PC-3 (cell line): ENCODE results near the gene NCF4. TPM values are rescaled to one million over a fixed set of nuclear protein-coding genes. Genes with fewer than 3 reads are reported as not detected.

Experiments
- ATAC-seq: fragments of 200-7000 bp; cut with Tn5 transposase; 2 replicates; pipeline ENCODE4 v1.9.1; 2020; ENCODE audit warnings: mild to moderate bottlenecking, moderate library complexity
- BruUV-seq: library from RNA; stranded (reverse); fragments of 400-500 nt; replicated peaks from 2 replicates; lab custom pipeline; 2021; lab: Mats Ljungman, UMichigan
- CTCF ChIA-PET: fragments of 300-600 bp; sonication (Branson Sonifier 250); formaldehyde crosslinking; loops from one replicate; lab custom pipeline; 2022; ENCODE audit warnings: antibody characterized with exemption; lab: Charles Lee
- POLR2A ChIA-PET: fragments of 300-600 bp; sonication (Branson Sonifier 250); formaldehyde crosslinking; loops from one replicate; lab custom pipeline; 2022; ENCODE audit warnings: antibody characterized with exemption; ENCODE audit not compliant: unreplicated experiment; lab: Charles Lee
- DNase-seq: peaks from one replicate; pipeline ENCODE4 v3.0.0-alpha.2; 2015
- H2AFZ ChIP-seq: fragments of 300-600 bp; sonication (generic); 2 replicates; pipeline ENCODE4 v1.6.0; 2016; ENCODE audit warnings: antibody characterized with exemption, low read length
- H3F3A ChIP-seq: fragments of 300-600 bp; sonication (generic); one replicate; pipeline ENCODE4 v1.6.0; 2017; ENCODE audit warnings: antibody characterized with exemption, low read length, control low read depth, mild to moderate bottlenecking; ENCODE audit not compliant: unreplicated experiment
- H3K27ac ChIP-seq: fragments of 300-600 bp; sonication (generic); 2 replicates; pipeline ENCODE4 v1.5.1; 2016; ENCODE audit warnings: mild to moderate bottlenecking, low read length
- H3K27me3 ChIP-seq: fragments of 300-600 bp; sonication (generic); 2 replicates; pipeline ENCODE4 v1.6.1; 2016; ENCODE audit warnings: low read length, mixed read lengths
- H3K36me3 ChIP-seq: fragments of 300-600 bp; sonication (generic); 2 replicates; pipeline ENCODE4 v1.6.1; 2016; ENCODE audit warnings: low read depth, mixed run types, low read length, mixed read lengths
- H3K4me1 ChIP-seq: fragments of 300-600 bp; sonication (generic); 2 replicates; pipeline ENCODE4 v1.5.1; 2016; ENCODE audit warnings: low read length; ENCODE audit not compliant: insufficient read depth
- H3K4me2 ChIP-seq: fragments of 300-600 bp; sonication (generic); 2 replicates; pipeline ENCODE4 v1.6.0; 2016; ENCODE audit warnings: low read length
- H3K4me3 ChIP-seq: fragments of 300-600 bp; sonication (generic); 2 replicates; pipeline ENCODE4 v1.5.1; 2016; ENCODE audit warnings: mild to moderate bottlenecking, low read length, mixed read lengths
- H3K79me2 ChIP-seq: fragments of 300-600 bp; sonication (generic); 2 replicates; pipeline ENCODE4 v1.6.1; 2017; ENCODE audit warnings: low read length, mixed read lengths
- H3K9ac ChIP-seq: fragments of 300-600 bp; sonication (generic); 2 replicates; pipeline ENCODE4 v1.6.0; 2016; ENCODE audit warnings: mild to moderate bottlenecking, low read length
- H3K9me2 ChIP-seq: fragments of 300-600 bp; sonication (generic); replicated peaks from 2 replicates; pipeline ENCODE4 v1.6.1; 2016; ENCODE audit warnings: mixed run types, low read length, mixed read lengths
- H3K9me3 ChIP-seq: fragments of 300-600 bp; sonication (generic); 2 replicates; pipeline ENCODE4 v1.6.1; 2016; ENCODE audit warnings: low read length, mixed read lengths
- H4K20me1 ChIP-seq: fragments of 300-600 bp; sonication (generic); 2 replicates; pipeline ENCODE4 v1.6.1; 2016; ENCODE audit warnings: low read length, mixed read lengths
- CTCF ChIP-seq: fragments of 300-600 bp; sonication (generic); conservative IDR thresholded peaks from 2 replicates; pipeline ENCODE4 v1.5.1; 2017; ENCODE audit warnings: antibody characterized with exemption, low read depth, mild to moderate bottlenecking, low read length
- EZH2 ChIP-seq: fragments of 300-600 bp; sonication (generic); IDR thresholded peaks from one replicate; pipeline ENCODE4 v1.6.1; 2017; ENCODE audit warnings: antibody characterized with exemption, mild to moderate bottlenecking, low read length; ENCODE audit not compliant: unreplicated experiment
- EZH2phosphoT487 ChIP-seq: fragments of 300-600 bp; sonication (generic); IDR thresholded peaks from 2 replicates; pipeline ENCODE4 v1.6.1; 2018; ENCODE audit warnings: mild to moderate bottlenecking, antibody characterized with exemption, low read length, borderline replicate concordance
- intact Hi-C: fragments of 100-400 bp; cut with micrococcal nuclease; formaldehyde crosslinking; loops from 2 replicates; pipeline ENCODE4 v1.9.0; 2023
- total RNA-seq: library from RNA; depleted of rRNA; stranded (reverse); fragments of >200 nt; gene quantifications from 2 replicates; pipeline ENCODE4 v1.2.3, GENCODE V29; 2014

NCF4 gene
- total RNA-seq, 1 experiment from 2014 or later = 0.47 TPM

- ChIA-PET CTCF (no interaction called here), POLR2A (no interaction called here)
- no peak overlapping the region for H3K9ac ChIP-seq
- no peaks in the 10 kb centered on the region for H3K9me3 ChIP-seq
- DNase-seq (no peak), ATAC-seq (no peak)
- no peaks in the 10 kb centered on the region for H3K9me2 ChIP-seq
- H2AFZ ChIP-seq = no peak overlapping the region
- no peaks in the 10 kb centered on the region for H3F3A ChIP-seq
- no peak for TF ChIP-seq CTCF
- no peak for TF ChIP-seq EZH2
- no peak for TF ChIP-seq EZH2phosphoT487
- no TSS peak for BruUV-seq
- no peaks in the 10 kb centered on the region for H3K36me3 ChIP-seq
- no peaks in the 10 kb centered on the region for H3K79me2 ChIP-seq
- H3K4me2 ChIP-seq = no peak overlapping the region
- H3K27ac ChIP-seq = no peak overlapping the region
- peaks cover 26% of the 10 kb centered on the region for H3K27me3 ChIP-seq
- H3K4me3 ChIP-seq = no peak overlapping the region
- no peaks in the 10 kb centered on the region for H3K4me1 ChIP-seq
- intact Hi-C loops = no loop called here
- no peaks in the 10 kb centered on the region for H4K20me1 ChIP-seq
Observed at GRCh38 chr22:36901411-36902142, 40.8 kb downstream of the NCF4 start.

- intact Hi-C loops = no loop called here
Observed at GRCh38 chr22:36902143-36902926, 41.5 kb downstream of the NCF4 start.

More at GRCh38 chr22:36902143-36902926, 41.5 kb downstream of the NCF4 start:
- H3K4me3 ChIP-seq = no peak overlapping the region
- H3K4me1 ChIP-seq = no peaks in the 10 kb centered on the region
- H3K79me2 ChIP-seq = no peaks in the 10 kb centered on the region
- no peak overlapping the region for H3K4me2 ChIP-seq
- POLR2A ChIA-PET = no interaction called here
- ATAC-seq = no peak
- no peaks in the 10 kb centered on the region for H3K36me3 ChIP-seq
- H3K27me3 ChIP-seq = peaks cover 31% of the 10 kb centered on the region
- no peak for TF ChIP-seq EZH2
- no peak for TF ChIP-seq EZH2phosphoT487
- TF ChIP-seq CTCF = no peak
- no peaks in the 10 kb centered on the region for H3K9me2 ChIP-seq
- no peaks in the 10 kb centered on the region for H3K9me3 ChIP-seq
- no TSS peak for BruUV-seq
- H3K27ac ChIP-seq = no peak overlapping the region
- CTCF ChIA-PET = no interaction called here
- no peaks in the 10 kb centered on the region for H4K20me1 ChIP-seq
- H3F3A ChIP-seq = no peaks in the 10 kb centered on the region
- H2AFZ ChIP-seq = no peak overlapping the region
- H3K9ac ChIP-seq = no peak overlapping the region
- no peak for DNase-seq
